Hepatocyte (in vitro differentiated cells): ENCODE results near the gene PCOLCE2. TPM values are rescaled to one million over a fixed set of nuclear protein-coding genes. Genes with fewer than 3 reads are reported as not detected.

Experiments used
- DNase-seq: peaks from one replicate; pipeline ENCODE4 v3.0.0-alpha.2; 2016; ENCODE audit warnings: low spot score
- H2AFZ ChIP-seq: fragments of 200-600 bp; sonication (generic); 2 replicates; pipeline ENCODE4 v1.6.0; 2016; ENCODE audit warnings: antibody characterized with exemption, mild to moderate bottlenecking
- H3K27ac ChIP-seq: fragments of 200-600 bp; sonication (generic); 2 replicates; pipeline ENCODE4 v1.5.1; 2016; ENCODE audit warnings: mild to moderate bottlenecking
- H3K27me3 ChIP-seq: fragments of 200-600 bp; sonication (generic); 2 replicates; pipeline ENCODE4 v1.6.1; 2016
- H3K36me3 ChIP-seq: fragments of 200-600 bp; sonication (generic); replicated peaks from 2 replicates; pipeline ENCODE4 v1.5.1; 2016; ENCODE audit warnings: low read depth; ENCODE audit not compliant: insufficient read depth
- H3K4me1 ChIP-seq: fragments of 200-600 bp; sonication (generic); 2 replicates; pipeline ENCODE4 v1.5.1; 2016; ENCODE audit warnings: mild to moderate bottlenecking, moderate library complexity; ENCODE audit not compliant: insufficient read depth
- H3K4me2 ChIP-seq: fragments of 200-600 bp; sonication (generic); 2 replicates; pipeline ENCODE4 v1.6.0; 2016
- H3K4me3 ChIP-seq: fragments of 200-600 bp; sonication (generic); 2 replicates; pipeline ENCODE4 v1.5.1; 2016; ENCODE audit warnings: mild to moderate bottlenecking
- H3K79me2 ChIP-seq: fragments of 200-600 bp; sonication (generic); 2 replicates; pipeline ENCODE4 v1.6.0; 2017; ENCODE audit warnings: mild to moderate bottlenecking
- H3K9me2 ChIP-seq: fragments of 200-600 bp; sonication (generic); replicated peaks from 2 replicates; pipeline ENCODE4 v1.6.0; 2017; ENCODE audit warnings: mild to moderate bottlenecking; ENCODE audit not compliant: insufficient read depth
- H3K9me3 ChIP-seq: fragments of 200-600 bp; sonication (generic); 2 replicates; pipeline ENCODE4 v1.5.1; 2016; ENCODE audit warnings: low read depth, mild to moderate bottlenecking
- H4K20me1 ChIP-seq: fragments of 200-600 bp; sonication (generic); 2 replicates; pipeline ENCODE4 v1.6.0; 2016; ENCODE audit warnings: mild to moderate bottlenecking; ENCODE audit not compliant: insufficient read depth, poor library complexity, severe bottlenecking
- EZH2 ChIP-seq: fragments of 200-600 bp; sonication (generic); IDR thresholded peaks from 2 replicates; pipeline ENCODE4 v1.6.1; 2016; ENCODE audit warnings: antibody characterized with exemption, mild to moderate bottlenecking, borderline replicate concordance
- EZH2phosphoT487 ChIP-seq: fragments of 200-600 bp; sonication (generic); IDR thresholded peaks from one replicate; pipeline ENCODE4 v1.6.1; 2018; ENCODE audit warnings: antibody characterized with exemption, mild to moderate bottlenecking, low read depth, moderate library complexity; ENCODE audit not compliant: unreplicated experiment, severe bottlenecking
- WGBS: methylation state at CpG from one replicate; pipeline ENCODE4 v1.1.6; 2016; ENCODE audit warnings: low lambda C conversion rate; ENCODE audit errors: missing lambda C conversion rate; 5-methylcytosine and 5-hydroxymethylcytosine counted together
- polyA plus RNA-seq: library from polyadenylated mRNA; unstranded; fragments of >200 nt; fragmentation: Nextera tagmentation; extraction: Ambion mirVana; gene quantifications from 2 replicates; pipeline ENCODE4 v1.2.1, GENCODE V29; 2016
- total RNA-seq: library from RNA; depleted of rRNA; stranded (reverse); fragments of >200 nt; gene quantifications from 2 replicates; pipeline ENCODE4 v1.2.3, GENCODE V29; 2014
- TF ChIP-seq, protein P1 (sequence below): fragments of 200-600 bp; sonication (generic); IDR thresholded peaks from 2 replicates; pipeline ENCODE4 v1.5.1; 2016; ENCODE audit warnings: antibody characterized with exemption, mild to moderate bottlenecking; ENCODE audit not compliant: poor library complexity

PCOLCE2 gene
- total and polyA plus RNA-seq, 2 experiments from 2014 or later: 9.2 to 10.8 TPM

DNA sequence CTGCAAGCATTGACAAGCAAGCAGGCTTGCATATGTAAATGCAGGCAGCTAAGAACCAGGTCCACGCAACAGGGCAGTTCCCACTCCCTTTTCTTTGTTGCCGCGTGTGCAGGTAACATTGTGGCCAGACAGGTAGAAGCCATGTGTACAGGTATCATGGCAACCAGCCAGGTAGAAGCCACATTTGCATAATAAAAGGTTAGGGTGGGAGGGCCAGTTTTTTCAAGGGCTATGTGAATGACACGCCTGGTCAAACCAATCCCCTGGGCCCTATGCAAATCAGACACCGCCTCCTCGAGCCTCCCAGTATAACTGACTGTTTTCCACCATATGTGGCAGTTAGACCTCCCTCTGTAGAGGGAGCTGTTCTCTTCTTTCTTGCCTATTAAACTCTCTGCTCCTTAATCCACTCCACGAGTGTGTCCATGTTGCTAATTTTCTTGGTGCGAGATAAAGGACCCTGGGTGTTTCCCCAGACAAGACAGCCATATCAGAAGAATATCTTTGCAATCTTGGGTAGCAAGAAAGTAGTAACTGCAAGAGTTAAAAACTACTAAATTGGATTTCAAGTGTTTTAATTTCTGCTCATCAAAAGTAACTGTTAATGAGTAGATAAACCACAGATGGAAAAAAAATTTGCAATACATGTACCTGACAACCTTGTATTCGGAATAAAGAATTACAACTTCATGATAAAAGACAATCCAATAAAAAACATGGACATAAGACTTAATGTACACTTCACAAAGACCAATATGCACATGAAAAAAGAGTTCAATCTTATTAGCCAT is 21.8 kb downstream of the PCOLCE2 start:
- Histone ChIP-seq H3K9me2 (no peaks in the 10 kb centered on the region), H3K27ac (no peak overlapping the region), H4K20me1 (no peaks in the 10 kb centered on the region), H3K4me2 (no peak overlapping the region), H3K79me2 (no peaks in the 10 kb centered on the region), H3K4me3 (no peak overlapping the region), H3K4me1 (no peaks in the 10 kb centered on the region), H2AFZ (no peak overlapping the region), H3K9me3 (no peaks in the 10 kb centered on the region), H3K36me3 (no peaks in the 10 kb centered on the region), H3K27me3 (no peaks in the 10 kb centered on the region)
- WGBS: 54% methylated on average over 9 of the region's 9 CpGs
- no peak for TF ChIP-seq EZH2phosphoT487
- TF ChIP-seq, protein P1, sequence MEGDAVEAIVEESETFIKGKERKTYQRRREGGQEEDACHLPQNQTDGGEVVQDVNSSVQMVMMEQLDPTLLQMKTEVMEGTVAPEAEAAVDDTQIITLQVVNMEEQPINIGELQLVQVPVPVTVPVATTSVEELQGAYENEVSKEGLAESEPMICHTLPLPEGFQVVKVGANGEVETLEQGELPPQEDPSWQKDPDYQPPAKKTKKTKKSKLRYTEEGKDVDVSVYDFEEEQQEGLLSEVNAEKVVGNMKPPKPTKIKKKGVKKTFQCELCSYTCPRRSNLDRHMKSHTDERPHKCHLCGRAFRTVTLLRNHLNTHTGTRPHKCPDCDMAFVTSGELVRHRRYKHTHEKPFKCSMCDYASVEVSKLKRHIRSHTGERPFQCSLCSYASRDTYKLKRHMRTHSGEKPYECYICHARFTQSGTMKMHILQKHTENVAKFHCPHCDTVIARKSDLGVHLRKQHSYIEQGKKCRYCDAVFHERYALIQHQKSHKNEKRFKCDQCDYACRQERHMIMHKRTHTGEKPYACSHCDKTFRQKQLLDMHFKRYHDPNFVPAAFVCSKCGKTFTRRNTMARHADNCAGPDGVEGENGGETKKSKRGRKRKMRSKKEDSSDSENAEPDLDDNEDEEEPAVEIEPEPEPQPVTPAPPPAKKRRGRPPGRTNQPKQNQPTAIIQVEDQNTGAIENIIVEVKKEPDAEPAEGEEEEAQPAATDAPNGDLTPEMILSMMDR: peak; percentile 20
- DNase-seq: peak; percentile 60

DNA sequence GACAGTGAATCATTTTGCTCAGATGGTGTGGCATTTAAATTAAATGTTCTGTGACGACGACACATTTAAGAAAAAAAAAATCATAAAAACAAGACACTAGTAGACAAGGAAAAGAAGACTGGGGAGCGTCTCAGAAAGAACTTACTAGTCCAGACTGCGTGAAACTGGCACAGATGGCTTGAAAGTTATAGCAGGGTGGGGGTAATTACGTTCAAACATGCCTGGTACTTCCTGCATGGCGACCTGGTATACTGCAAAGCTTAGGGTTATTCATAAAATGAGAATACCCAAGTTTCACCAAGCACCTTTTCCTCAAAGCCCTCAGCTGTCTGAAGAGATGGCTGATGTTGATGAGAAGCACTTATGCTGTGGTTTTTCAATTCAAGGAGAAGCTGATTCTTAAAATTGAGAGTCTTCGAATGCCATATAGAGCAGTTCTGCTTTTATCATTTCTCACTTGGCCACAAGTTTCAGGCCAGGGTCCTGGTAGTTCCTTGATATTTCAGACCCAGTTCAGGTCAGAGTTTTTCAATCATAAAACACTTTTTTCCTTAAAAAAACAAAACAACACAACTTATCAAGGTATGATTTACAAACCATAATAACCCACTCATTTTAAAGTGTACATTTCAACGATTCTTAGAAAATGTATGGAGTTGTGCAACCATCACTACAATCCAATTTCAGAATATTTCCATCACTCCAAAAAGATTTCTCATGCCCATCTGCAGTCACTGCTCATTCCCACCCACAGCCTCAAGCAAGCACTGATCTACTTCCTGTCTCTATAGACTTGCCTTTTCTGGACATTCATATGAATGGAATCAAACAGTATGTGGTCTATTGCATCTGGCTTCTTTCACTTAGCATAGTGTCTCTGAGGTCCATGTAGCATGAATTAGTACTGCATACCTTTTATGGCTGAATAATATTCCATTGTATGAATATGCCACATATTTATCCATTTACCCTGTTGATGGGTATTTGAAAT is 24.7 kb downstream of the PCOLCE2 start:
- no peak overlapping the region for H3K4me2 ChIP-seq
- no peaks in the 10 kb centered on the region for H4K20me1 ChIP-seq
- H3K9me2 ChIP-seq: no peaks in the 10 kb centered on the region
- H3K4me1 ChIP-seq: no peaks in the 10 kb centered on the region
- no peaks in the 10 kb centered on the region for H3K27me3 ChIP-seq
- TF ChIP-seq EZH2phosphoT487: no peak
- TF ChIP-seq, protein P1: no peak
- no peak overlapping the region for H3K4me3 ChIP-seq
- no peaks in the 10 kb centered on the region for H3K9me3 ChIP-seq
- H3K79me2 ChIP-seq: no peaks in the 10 kb centered on the region
- H3K36me3 ChIP-seq: no peaks in the 10 kb centered on the region
- no peak for DNase-seq
- no peak overlapping the region for H3K27ac ChIP-seq
- no peak overlapping the region for H2AFZ ChIP-seq
- 91% methylated on average over 8 of the region's 8 CpGs for WGBS

DNA sequence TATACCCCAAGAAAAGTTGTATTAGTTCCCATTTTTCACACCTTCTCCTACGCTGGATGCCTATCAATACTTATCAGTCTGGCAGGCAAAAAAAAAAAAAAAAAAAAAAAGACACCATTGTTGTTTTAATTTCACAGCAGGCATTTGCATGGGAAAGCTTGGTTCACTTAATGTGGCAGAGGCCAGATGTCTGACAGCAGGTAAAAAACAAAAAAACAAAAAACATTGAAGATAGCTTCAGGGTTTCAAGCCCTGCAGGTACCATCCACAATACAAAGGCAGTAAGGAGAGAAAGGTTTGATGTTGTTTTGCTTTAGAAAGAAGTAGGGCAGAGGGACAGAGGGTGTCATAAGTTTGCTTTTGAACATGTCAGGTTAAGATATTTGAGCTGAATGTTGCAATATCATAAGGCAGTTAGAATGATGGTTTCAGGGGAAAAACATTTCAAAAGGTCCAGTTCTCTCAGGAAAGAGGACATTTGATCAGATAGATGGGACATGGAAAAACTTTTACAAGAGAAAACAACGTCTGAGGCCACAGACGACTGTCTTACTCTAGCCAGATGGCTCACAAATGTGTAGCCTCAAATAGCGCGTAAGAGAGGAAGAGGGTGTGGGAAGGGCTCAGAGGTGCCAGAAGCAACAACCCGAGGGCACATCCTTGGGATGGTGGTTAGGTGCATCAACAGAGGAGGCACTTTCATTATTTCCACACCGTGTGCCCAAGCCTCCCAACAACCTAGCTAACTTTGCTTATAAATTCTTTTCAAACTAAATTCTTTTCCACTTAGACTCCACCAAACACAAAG is 25.7 kb downstream of the PCOLCE2 start:
- Histone ChIP-seq H4K20me1 (no peaks in the 10 kb centered on the region), H3K9me3 (no peaks in the 10 kb centered on the region), H3K4me2 (no peak overlapping the region), H3K27me3 (no peaks in the 10 kb centered on the region), H3K79me2 (no peaks in the 10 kb centered on the region), H3K9me2 (no peaks in the 10 kb centered on the region), H3K4me3 (no peak overlapping the region), H2AFZ (no peak overlapping the region), H3K4me1 (no peaks in the 10 kb centered on the region), H3K36me3 (no peaks in the 10 kb centered on the region), H3K27ac (no peak overlapping the region)
- 45% methylated on average over 7 of the region's 7 CpGs for WGBS
- TF ChIP-seq EZH2phosphoT487: no peak
- TF ChIP-seq, protein P1: no peak
- no peak for TF ChIP-seq EZH2
- no peak for DNase-seq
